Forelimb muscle (tissue), 1 donor: ENCODE measurements around the gene SDK2. TPM values are rescaled to one million over a fixed set of nuclear protein-coding genes. Genes with fewer than 3 reads are reported as not detected.

Experiments
- DNase-seq: peaks from one replicate; pipeline ENCODE4 v3.0.0-alpha.2; 2013; ENCODE audit warnings: low read depth
- polyA plus RNA-seq: library from polyadenylated mRNA; unstranded; fragments of 120-200 nt; gene quantifications from one replicate; pipeline ENCODE4 v1.2.1, GENCODE V29; 2013; ENCODE audit not compliant: insufficient read length

The SDK2 gene
- polyA plus RNA-seq, 1 donor: 27.2 TPM

- no peak for DNase-seq
Measured at GRCh38 chr17:73307130-73307529, 337.1 kb downstream of the SDK2 start.

- no peak for DNase-seq
Measured at GRCh38 chr17:73305845-73306836, 338.1 kb downstream of the SDK2 start.

GRCh38 chr17:73304971-73305812, 339.1 kb downstream of the SDK2 start:
- no peak for DNase-seq

GRCh38 chr17:73304438-73304837, 339.8 kb downstream of the SDK2 start:
- DNase-seq: no peak

- no peak for DNase-seq
Measured at GRCh38 chr17:73302189-73302588, 342.1 kb downstream of the SDK2 start.

- DNase-seq: no peak
Measured at GRCh38 chr17:73301369-73301768, 342.9 kb downstream of the SDK2 start.

GRCh38 chr17:73300392-73300791, 343.9 kb downstream of the SDK2 start:
- DNase-seq: no peak

- DNase-seq: no peak
Measured at GRCh38 chr17:73297934-73298861, 346.0 kb downstream of the SDK2 start.

GRCh38 chr17:73293480-73293911, 350.7 kb downstream of the SDK2 start:
- DNase-seq: no peak

- DNase-seq: no peak
Measured at GRCh38 chr17:73293031-73293430, 351.2 kb downstream of the SDK2 start.

- DNase-seq: no peak
Measured at GRCh38 chr17:73292031-73292531, 352.2 kb downstream of the SDK2 start.

GRCh38 chr17:73291260-73291801, 352.9 kb downstream of the SDK2 start:
- DNase-seq: no peak

- DNase-seq: no peak
Measured at GRCh38 chr17:73290399-73291259, 353.6 kb downstream of the SDK2 start.

- no peak for DNase-seq
Measured at GRCh38 chr17:73289549-73290254, 354.5 kb downstream of the SDK2 start.

- DNase-seq: no peak
Measured at GRCh38 chr17:73288534-73289302, 355.5 kb downstream of the SDK2 start.

- no peak for DNase-seq
Measured at GRCh38 chr17:73286863-73287296, 357.4 kb downstream of the SDK2 start.

- DNase-seq: no peak
Measured at GRCh38 chr17:73285916-73286862, 358.1 kb downstream of the SDK2 start.
